DMS79 (cell line): Measurements from ENCODE around the gene AMY2B.
"Not testable (repeated sequence)": the region's sequence is repeated elsewhere in the genome, so short reads cannot be mapped to it uniquely, and the experiment has no call there.

Experiments
- DNase-seq: peaks from one replicate; lab custom pipeline; 2025; lab: John Stamatoyannopoulos, UW

Gene AMY2B

DNA sequence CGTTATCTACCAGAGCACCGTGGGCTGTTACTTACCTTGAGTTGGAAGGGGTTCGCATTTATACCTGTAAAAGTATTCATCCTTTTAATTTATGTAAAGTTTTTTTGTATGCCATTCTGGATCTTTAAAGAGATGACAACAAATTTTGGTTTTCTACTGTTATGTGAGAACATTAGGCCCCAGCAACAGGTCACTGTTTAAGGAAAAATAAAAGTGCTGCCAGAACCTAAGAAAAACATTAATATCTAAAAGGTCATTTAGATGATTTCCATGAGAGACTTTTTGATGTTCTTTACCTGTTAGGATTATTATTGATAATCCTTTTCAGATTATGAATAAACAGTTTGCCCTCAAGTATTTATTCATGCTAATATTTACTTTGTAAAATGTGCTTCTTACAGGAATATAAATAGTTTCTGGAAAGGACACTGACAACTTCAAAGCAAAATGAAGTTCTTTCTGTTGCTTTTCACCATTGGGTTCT lies 45.6 kb downstream of the AMY2B start, which contains the start of gene AMY2A:
AMY2A (plus strand) TSS at position 434 of the 484 bp plus-strand sequence; CDS start at position 448, 14 bp downstream.
- not testable (repeated sequence) for DNase-seq

DNA sequence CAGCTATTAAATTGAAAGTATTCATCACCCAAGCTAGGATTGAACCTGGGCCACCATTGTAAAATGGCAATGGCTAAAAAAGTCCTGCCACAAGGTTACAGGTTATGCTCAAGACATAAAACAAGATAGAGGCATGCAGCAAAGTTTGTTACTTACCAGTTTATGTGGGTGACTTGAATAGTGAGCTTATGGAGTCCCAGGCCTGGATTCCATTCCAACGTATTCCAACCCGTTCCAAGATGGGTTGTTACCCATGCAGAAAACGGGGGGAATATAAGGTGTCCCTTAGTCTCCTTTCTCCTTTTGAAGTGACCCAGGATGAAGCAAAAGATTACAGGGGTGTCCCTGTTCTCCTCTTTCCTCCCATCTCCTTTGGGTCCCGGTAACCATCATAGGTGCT lies 56.0 kb downstream of the AMY2B start:
- DNase-seq: not testable (repeated sequence)
